ENCODE measurements around the gene COMMD9.

Gene COMMD9

DNA sequence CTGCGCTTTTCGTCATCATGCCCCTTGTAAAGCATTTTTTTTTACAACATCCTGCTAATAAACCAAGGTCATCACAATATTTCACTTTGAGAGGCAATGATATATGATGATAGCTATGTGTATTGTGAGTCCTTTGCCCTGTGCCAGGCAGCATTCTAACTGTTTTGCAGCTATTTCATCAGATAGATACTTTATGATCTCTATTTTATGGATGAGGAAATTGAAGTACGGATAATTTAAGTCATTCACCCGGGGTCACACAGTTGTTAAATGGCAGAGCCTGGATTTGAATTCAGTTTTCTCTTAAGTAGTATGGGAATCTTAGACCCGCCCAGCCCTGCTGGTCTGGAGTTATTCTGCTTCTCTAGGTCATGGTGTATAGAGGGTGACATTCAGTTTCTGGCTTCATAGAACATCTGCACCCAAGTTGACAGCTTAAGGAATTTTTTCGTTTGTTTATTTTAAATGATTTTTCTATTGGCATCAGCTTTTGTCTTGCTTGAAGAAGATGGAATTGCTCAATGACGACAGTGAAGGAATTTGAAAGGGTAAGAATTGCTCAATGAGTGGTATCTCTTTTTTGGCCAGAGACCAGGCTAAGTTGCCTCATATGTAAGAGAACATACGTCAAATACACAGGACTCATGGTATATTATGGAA lies 7.8 kb upstream of the COMMD9 start:
- DNase-seq (ENCODE audit: low read depth, low spot score): no peak

DNA sequence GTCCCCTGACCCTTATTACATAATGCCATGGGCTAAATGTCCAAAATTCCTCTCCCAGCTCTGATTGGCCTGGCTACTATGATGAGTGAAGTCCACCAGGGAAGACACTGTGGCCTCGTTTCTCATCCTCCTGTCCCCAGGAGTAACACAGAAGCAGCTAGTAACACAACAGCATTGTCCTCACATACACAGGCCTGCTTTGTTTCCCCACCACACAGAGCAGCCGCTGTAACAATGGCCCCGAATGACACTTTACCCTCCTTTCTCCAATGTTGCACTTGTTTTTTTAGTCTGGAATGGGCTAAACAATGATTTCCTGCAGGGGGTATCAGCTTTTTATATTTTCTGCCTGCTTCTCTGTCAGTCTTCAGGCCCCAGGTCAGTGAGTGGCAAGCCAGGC lies 6.7 kb upstream of the COMMD9 start, which contains the start of gene PRR5L:
PRR5L (plus strand) TSS at position 363 of the 400 bp plus-strand sequence. CDS start 104,834 bp downstream, outside the sequence.
- DNase-seq (ENCODE audit: low read depth, low spot score): no peak

DNA sequence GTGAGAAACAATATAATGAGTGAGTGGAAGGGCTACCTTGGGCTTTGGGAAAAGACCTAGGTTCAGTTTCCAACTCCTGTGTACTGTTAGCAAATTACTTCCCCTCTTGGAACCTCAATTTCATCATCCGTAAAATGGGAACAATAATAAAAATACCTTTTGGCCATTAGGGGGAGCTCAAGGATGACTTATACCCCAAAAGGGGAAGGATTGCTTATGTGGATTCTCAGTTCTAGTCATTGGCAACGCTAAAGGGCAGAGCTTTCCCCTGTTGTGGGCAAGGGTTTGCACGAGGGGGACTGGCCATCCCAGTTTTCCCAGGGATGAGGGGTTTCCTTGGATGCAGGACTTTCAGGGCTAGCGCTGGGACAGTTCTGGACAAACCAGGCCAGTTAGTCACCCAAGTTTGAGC lies 3.1 kb upstream of the COMMD9 start:
- no peak for DNase-seq (ENCODE audit: low read depth, low spot score)

DNA sequence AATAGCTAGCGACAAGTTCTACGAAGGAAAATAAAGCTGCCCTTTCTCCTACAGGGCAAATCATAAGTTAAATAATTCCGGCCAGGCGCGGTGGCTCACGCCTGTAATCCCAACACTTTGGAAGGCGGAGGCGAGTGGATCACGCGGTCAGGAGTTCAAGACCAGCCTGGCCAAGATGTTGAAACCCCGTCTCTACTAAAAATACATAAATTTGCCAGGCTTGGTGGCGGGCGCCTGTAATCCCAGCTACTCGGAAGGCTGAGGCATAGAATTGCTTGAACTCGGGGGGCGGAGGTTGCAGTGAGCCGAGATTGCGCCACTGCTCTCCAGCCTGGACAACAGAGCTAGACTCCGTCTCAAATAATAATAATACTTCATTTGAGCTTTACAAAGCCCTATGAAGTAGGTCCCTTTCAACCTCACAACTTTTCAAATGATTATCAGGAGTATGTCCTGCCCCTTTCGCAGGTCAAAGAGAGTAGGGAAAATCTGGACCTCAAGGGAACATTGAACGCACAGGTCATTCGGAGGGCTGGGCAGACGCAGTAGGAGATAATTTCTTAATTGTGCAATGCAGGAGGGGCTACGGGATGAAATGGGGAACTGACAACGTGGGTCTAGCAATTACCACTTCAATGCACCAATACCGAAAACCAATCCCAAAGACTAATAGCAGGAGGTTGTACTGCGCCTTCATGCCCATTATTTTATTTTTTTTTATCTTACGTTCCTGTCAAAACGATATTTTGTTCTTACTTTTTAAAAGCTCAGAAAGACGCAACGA lies 590 bp downstream of the COMMD9 start:
- no peak for DNase-seq (ENCODE audit: low read depth, low spot score)

DNA sequence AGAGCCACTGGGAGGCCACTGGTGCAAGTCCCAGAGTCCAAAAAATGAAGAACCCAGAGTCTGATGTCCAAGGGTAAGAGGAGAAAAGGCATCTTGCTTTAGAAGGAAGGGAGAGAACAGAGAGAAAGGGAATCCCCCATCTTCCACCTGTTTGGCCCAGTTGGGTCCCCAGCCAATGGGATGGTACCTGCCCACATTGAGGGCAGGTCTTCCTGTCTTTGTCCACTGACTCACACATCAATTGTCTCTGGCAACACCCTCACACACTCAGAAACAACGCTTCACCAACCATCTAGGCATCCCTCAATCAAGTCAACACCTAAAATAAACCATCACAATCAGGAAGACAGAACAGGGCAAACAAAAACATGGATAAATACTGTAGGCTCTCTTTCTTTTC lies 6.3 kb downstream of the COMMD9 start:
- no peak for DNase-seq (ENCODE audit: low read depth, low spot score)

DNA sequence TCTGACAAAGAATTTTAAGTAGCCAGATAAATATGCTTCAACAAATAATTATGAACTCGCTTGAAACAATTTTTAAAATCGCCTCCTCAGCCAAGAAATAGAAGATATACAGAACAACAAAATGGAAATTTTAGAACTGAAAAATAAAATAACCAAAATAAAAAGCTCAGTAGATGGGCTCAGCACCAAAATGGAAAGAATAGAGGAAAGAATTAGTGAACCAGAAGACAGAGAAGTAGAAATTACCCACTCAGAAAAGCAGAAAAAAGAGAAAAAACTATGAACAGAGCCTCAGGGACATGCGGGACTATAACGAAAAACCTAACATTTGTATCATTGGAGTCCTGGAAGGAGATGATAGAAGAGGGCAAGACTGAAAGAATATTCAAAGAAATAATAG lies 7.4 kb downstream of the COMMD9 start:
- no peak for DNase-seq (ENCODE audit: low read depth, low spot score)

DNA sequence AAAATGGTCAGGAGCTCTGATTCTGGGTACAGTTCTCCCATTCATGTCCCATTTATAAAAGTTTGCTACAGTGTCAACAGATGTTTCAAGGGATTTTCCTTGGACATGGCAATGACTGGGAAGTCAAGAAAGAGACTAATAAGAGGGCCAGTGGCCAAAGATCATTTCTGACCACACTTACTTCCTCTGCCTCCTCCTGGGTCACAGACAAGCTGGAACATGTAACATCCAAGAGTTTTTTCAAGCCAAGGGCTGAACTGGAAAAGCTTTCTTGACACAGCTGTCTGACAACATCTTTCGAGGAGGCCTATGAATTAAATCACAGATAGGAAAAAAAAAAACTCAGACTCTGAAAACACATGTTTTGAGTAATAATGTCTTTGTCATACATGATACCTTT lies 8.7 kb downstream of the COMMD9 start:
- no peak for DNase-seq (ENCODE audit: low read depth, low spot score)

DNA sequence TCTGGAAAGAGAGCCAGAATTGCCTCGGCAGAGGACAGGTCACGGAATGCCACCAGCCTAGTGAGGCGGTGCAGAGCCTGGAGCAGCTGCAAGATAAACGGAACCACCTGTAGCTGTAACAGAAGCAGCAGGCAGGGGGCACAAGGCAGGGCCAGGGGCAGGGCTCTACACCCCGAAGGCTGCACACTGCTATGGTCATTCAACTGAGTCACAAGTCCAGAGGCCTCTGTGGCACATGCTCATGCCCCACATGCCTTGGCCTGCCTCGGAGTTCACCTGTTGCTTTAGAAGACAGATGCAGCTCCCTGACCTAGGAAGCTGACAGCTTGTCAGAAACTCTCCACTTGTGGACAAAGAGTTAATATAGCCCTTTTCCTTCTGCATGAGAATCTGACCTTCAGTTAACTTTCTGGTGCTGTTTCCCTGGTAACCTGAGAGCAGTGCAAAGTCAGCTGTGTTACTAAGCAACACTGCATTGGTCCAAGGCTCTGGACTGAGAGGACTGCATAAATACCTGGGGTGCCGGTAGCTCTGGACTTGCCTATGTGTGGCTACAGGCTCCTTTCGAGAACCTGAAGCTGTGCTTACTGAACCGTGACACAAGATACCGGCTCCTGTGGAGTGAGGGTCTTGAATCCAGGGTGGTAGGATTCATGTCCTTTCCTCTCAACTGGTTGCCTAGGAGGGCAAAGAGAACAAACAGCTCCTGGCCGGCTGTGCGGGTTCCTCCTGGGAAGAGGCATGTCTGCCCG lies 10.5 kb downstream of the COMMD9 start:
- no peak for DNase-seq (ENCODE audit: low read depth, low spot score)

DNA sequence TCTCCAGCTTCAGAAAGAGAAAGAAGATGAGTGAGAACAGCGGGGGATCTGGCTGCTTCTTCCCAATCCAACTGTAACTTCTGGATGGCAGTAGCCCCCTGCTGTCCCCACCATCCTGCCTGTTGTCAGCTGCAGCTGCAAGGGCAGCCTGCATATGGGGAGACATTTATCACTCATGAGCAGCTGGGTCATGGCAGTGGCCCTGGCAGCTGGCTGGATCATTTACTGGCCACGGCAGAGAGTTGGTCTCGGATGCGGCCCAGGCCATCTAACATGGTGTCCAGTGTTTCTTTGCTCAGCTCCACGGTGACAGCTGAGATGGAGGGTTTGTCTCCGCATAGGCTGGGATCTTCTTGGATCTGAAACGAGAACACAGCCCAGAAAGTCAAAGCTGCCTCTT lies 14.8 kb downstream of the COMMD9 start:
- no peak for DNase-seq (ENCODE audit: low read depth, low spot score)

DNA sequence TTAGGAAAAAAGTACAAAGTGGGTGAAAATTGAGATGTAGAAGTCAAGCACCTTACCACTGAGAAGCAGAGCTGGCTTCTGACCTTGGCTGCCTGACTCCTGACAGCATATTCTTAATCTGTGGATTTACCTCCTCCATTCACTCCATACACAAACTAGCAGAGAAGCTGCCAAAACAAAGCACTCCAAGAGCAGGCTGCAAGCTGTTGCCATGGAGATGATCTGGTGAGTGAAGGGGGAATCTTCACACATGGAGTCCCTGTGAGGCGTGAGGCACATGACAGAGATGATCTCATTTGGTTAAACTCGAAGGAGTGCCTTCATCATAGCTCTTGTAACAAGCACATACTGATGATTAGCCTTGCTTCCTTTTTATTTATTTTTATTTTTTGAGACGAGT lies 16.1 kb downstream of the COMMD9 start:
- DNase-seq (ENCODE audit: low read depth, low spot score): no peak

DNA sequence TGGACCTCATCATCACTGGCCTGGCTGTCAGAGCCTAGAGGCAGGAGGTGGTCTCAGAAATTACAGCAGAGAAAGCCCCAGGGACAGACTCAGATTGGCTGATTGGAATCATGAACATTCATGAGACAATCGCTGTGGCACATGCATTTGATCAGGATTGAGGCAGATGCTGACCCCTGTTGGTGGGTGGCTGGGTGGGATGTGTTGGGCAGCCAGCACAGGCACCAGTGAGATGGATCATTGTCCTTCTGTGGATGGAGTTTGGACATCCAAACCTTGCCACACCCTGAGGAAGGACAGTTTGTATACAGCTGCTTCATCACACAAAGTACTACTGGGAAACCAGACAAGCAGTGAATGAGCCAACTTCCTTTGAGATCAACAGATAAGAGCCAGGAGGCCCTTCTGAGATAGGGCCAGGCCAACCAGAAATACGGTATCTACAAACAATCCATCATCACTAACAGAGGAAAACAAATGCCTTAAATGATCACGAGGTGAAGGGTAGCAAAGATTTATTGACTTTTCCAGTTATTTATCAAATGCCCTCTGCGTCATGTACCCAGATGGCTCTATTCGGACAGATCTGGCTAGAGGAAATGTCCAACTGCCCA lies 17.3 kb downstream of the COMMD9 start:
- no peak for DNase-seq (ENCODE audit: low read depth, low spot score)

DNA sequence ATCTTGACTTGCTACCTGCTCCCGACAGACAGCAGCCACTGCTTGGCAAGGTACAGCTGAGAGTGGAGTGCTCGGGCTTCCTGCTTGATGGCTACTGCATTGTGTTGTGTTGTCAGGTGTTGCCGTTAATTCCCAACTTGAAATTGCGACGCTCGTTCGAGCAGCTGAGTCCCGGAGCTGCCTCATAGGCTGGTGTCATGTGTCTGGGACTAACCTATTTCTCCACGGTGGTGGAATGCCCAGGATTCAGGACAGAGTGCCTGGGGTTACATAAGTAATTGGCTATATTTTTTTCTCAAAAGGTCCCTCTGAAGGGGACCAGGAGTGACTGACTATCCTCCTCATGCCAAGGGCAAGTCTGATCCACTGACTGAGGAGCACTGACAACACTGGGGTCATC lies 18.5 kb downstream of the COMMD9 start:
- no peak for DNase-seq (ENCODE audit: low read depth, low spot score)

DNA sequence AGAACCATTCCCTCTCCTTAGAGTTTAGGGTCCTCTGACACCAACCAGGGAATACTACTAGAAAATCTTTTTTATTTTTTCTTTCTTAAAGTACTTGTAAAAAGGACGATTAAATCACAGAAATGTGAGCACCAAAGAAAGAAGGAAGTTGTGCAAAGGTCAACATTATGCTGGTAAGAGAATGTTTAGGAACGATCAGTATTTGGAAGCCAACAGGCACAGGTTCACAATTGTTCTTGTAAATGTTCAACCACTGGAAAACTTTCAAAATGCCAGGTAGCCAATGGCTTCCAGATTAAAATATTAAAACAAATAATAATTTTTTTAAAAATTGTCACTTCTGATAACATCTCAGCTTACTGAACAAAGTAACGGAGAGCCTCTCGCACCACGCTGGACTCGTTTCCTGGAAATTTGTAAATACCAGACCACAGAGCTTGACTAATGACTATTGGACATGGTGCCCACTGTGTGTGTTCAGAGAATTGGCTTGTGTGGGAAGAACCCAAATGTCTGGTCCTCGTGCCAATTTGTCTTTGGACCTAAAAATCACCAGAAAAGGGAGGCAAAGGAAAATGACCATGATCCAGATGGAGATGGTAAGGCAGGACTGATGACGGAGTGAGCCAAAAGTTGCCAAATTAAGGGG lies 20.8 kb downstream of the COMMD9 start:
- DNase-seq (ENCODE audit: low read depth, low spot score): no peak

DNA sequence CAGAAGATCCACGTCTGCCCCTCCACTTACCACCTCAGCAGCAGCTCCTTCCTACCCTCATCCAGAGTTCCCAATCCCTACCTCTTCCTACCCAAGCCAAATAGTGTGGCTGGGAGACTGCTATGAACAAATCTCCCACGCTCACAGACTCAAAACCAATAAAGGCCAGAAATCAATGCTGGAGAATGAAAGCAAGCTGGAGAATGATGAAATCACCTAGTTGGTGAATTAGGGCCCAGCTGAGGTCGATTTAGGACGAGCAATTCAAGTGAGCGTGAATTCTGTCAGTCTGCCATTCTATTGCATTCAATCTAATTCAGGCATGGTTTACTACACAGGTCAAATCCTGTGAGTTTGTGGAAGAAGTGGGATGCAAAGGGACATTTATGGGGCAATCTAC lies 22.5 kb downstream of the COMMD9 start:
- no peak for DNase-seq (ENCODE audit: low read depth, low spot score)

DNA sequence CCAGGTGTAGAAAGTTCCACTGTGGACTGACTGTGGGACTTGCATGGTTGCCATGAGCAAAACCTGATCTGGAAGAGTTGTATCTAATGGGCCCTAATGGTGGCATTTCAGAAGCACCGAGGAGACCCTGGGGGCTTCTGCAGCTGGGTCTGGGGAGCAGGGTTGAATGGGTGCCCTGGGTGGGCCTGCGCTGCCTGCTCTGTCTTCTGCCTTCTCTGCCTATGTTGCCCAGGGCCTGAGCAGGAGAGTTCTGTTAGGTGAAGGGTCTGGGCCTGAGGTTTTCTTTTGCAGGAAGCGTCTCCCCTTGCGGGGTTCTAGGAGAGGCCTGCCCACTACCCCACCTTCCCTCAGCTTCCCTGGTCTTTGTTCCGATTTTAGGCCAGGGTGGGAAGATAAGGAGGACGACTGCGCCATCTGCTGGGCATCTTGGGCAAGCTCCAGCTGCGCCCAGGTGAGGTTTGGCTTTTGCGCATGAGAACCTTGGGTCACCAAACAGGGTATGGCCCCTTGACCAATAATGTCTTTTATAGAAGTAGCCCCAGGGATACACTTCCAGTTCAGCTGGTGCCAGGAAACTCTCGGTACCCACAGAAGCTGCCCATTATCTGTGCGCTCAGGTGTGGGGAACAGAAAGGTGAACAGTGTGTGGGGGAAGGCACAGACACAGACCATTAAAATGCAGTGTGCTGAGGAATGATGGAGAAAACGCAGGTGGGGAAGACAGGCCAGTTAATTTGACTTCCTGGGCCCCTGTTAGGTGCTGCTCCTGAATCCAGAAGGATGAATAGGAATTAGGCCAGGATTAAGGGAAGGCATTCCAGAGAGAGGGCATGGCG lies 23.2 kb downstream of the COMMD9 start:
- DNase-seq (ENCODE audit: low read depth, low spot score): no peak

DNA sequence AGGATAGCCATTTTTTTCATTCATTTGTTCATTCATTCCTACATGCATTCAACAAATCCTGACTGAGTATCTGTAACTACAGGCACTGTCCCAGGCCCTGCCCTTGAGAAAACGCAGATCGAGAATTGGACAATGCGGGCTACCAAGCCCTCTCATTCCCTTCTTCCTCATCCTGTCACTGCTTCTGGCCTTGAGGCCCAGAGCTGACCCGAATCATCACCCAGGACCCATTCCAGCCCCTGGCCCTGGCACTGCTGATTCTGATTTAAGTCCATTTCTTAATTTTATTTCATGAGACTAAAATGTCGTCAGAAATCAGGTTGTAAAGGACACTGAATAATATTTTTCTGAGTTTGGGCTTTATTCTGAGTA lies 24.3 kb downstream of the COMMD9 start:
- DNase-seq (ENCODE audit: low read depth, low spot score): no peak

DNA sequence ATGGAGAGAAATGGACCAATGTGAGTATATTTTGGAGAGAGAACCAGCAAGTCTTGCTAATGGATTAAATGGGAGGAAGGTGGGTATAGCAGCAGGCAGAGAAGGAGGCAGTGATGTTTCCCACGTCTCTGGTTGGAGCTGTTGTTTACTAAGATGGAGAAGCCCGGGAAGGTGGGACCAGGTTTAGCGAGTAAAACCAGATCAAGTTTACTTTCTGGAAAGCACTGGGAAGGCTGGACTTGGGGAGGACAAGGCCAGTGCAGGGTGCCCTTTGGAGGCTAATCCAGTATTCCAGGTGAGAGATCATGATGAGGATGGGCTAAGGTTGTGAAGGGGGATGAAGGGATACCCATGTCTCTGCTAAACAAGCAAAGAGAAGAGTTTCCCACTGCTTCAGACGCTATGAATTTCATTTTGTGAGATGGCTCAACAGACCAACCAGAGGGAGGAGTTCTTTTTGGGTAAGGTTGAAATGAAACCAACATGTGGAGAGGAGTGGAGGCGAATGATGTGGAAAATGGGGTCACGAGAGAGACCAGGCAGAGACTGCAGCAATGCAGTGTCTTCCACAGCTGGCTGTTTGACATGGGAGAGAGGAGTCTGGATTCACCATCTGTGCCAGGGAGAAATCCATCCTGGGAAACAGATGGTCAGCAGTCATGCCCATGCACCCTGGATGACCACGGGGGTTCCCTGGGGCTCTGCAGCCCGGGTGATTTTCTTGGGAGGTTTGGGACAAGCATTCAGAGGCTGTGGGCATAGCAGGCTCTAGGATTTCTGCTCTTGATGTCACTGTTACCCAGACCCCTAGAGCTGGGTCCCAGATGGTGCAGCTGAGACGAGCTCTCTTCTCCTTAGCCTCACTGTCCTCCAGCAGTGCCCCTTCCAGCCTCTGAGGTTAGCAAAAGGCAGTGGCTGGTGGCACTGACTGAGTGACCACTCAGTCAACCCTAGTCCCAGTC lies 24.9 kb downstream of the COMMD9 start:
- no peak for DNase-seq (ENCODE audit: low read depth, low spot score)

DNA sequence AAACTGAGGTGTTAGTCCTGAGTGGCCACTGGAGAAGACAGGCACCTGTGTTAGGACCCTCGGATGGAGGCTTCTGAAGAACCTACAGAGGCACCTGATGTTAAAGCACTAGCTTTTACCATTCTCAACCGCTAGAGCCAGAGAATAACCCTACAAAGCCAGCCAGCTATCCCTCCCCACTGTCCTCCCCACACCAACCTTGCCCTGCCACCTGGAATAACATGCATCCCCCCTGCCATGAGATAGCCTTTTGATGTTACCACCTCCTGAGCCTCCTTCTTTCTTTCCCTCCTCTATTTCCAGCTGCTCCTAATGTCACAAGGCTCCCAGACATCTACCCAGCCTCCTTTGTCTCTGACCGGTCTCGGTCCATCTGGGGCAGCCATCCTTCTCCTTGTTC lies 28.1 kb downstream of the COMMD9 start:
- DNase-seq (ENCODE audit: low read depth, low spot score): no peak

DNA sequence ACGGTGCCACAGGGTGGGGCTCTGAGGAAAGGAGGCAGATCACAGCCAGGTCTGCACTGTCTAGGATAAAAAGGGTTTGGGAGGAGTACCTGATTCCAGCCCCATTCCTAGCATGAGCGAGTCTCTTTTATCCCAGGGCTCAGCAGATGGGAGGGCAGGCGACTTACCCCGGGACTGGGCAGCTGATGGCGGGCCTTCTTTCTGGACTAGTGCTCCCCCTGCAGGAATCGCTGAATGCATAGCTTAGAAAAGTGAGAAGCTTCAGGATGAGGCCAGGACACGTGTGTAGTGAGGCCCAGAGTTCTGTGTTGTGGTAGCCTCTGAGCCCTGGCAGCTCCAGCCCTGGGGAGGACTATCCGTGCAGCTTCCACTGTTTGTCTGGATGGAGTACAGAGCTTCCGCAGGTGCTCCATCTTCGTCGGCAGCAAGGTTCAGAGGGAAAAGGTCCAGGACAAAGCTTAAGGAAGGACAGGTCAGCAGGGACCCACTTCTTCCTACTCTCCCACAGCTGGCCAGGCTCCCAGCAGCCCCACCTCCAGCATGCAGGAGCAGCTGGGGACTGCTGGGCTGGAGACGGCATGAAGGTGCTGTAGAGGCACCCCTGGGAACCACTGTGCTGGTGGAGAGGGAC lies 30.4 kb downstream of the COMMD9 start:
- peak; percentile 44 for DNase-seq (ENCODE audit: low read depth, low spot score)
